HG03064 (cell line): ENCODE data around the gene ELAVL3.
A peak's percentile ranks its signal among the peaks of the same experiment; 100 is the strongest.
"Not testable (repeated sequence)": the region's sequence is repeated elsewhere in the genome, so short reads cannot be mapped to it uniquely, and the experiment has no call there.

Source experiments
- ATAC-seq: cut with Tn5 transposase; IDR thresholded peaks from one replicate; pipeline ENCODE4 v1.9.1; 2021; ENCODE audit warnings: low read depth; ENCODE audit not compliant: unreplicated experiment

Gene ELAVL3

DNA sequence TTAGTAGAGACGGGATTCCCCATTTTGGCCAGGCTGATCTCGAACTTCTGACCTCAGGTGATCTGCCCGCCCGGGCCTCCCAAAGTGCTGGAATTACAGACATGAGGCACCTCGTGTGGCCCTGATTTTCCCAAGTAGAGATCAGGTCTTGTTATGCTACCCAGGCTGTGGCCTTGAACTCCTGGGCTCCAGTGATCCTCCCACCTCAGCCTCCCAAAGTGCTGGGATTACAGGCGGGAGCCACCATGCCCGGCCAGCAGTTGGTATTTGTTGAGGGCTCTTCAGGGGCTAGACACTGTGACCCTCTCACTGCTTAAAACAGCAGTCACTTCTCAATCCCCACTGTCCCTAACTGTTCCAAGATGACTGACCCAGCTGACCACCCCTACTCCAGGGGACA, 8.5 kb upstream of the ELAVL3 start:
- no peak for ATAC-seq

DNA sequence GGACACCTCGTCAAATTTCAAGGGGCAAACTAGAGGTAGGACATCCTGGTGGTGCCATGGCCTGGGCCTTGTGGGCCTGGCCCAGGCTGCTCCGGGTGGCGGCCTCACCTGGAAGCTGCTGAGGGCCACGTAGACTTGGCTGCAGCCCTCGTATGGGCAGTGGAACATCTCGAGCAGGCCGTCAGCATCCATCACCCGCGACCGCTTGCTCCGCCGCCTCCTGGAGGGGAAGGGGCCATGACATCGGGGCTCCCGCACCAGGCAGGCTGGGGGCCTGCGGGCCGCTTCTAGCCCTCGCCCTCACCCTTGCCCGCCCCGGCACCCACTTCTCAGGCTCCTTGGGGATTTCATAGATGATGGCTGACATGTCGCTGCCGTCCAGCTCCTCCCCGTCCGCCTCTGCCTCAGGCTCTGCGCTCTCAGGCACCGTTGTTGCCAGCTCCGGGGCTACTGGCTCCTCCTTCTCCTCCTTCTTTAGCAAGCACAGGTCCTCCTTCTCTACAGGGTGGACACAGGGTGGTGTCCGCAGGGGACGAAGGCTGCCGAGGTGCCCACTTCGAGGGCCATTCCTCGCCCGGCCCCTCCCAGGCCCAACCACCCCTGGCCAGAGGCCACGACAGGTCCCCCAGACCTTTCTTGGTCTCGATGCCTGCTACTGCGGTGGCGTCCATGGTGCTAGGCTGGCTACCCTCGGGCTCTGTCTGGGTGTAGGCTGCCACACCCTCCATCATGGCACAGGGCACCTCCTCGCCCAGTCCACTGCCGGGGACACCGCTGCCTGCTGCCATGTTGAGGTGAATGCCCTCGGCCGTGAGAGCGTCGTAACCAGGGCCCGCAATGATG, 6.0 kb upstream of the ELAVL3 start:
- no peak for ATAC-seq

DNA sequence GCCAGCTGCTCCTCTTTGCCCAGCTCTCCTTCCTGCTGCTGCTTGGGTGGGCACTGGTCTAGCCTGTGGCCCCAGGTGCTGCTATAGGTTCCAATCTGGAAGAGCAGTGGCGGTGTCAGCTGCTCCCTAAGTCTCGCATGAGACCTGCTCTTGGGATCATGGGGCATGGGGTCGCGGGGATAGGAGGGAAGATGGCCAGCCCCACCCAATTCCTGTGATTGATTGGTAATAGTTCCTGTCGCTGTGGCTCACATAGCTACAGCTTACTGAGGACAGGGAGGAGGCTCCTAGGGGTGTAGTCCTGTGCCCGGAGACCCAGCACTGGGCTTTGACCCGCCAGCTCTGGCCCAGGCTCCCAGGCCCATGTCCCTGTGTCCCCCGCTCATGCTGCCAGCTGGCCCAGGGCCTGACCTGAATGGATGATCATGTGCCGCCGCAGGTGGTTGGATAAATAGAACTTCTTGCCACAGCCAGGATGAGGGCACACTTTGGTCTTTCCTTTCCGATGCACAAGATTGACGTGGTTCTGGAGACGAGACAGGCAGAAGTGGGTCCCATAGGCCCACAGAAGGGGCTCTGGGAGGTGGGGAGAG, 4.5 kb upstream of the ELAVL3 start:
- no peak for ATAC-seq

GRCh38 chr19:11483366-11484111, 2.7 kb upstream of the ELAVL3 start:
- no peak for ATAC-seq

- peak; percentile 35 for ATAC-seq
These were observed 1.7 kb upstream of the ELAVL3 start for GRCh38 chr19:11482384-11483050.

- ATAC-seq = peak; percentile 52
These were observed 913 bp upstream of the ELAVL3 start for GRCh38 chr19:11481534-11482383.

GRCh38 chr19:11479898-11480714, 740 bp downstream of the ELAVL3 start:
- ATAC-seq = no peak

DNA sequence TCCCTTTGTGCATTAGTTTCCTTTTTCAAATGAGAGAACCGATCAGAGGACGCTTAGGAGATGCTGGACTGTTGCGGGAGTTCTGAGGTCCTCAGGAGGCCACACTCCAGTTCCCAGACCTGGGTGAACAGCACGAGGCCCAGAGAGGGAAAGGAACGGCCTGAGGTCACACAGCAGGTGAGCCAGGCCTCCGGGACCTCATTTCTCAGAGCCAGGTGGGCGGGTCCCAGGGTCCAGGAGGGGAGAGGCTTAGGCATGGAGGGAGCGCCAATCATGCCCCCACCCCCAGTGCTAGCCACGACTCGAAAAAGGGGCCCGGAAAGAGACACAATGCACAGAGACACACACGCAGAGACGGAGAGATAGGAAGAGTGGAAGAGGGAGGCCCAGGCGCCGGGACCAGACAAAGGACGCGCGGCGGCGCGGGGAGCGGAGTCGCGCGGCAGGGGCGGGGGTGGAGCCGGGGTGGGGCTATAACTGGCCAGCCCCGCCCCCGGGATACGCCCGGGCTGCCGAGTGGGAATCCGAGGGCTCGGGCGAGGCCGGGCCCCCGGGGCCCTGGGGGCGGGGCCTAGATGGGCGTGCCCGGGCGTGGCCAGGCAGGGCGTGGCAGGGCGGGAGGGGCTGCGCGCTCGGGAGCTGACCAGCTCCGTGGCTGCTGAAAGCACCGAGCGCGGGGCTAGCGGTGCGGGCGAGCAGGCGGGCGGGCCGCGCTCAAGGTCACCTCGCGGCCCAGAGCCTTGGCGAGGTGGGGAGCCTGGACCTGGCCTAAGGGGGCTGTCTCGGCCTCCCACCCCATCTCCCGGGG, 1.6 kb downstream of the ELAVL3 start:
- no peak for ATAC-seq

DNA sequence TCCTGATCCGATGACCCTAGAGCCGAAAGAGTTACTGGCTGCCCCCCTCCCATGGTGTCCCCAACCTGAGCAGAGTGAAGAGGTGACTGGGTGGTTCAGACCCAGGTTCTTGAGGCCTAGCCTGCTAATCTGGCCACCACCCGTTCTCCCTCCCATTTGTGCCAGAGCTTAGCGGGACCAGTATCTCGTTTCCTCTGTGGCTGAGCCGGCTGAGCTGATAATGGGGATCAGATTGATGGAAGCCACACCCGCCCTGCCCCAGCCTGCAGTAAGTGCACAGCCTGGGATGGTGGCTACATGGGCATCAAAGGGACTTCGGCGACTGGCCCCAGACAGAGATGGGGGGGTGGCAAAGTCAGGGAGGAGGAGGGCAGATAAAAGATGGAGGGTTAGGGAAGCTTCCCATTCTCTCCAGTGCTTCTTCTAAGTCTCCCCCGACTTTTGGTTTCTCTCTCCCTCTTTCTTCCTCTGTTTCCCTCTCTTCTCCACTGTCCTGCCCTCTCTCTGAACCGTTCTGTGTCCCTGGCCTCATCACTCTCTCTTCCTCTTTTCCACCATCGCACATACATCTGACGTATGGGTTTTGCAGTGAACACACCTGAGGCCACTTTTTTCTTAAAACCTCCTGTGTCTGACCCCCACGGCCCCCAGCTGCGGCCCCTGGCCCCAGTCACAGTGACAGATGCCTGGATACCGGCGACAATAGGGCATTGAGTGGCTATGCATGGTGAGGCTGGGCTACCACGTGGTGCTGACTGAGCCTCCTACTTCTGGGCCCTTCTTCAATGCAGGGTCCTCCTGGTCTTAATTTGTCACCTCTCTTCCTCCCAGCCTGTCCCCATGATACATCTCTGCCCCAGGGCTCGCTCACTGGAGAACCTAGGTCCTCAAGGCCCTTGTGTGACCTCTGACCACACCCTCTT, 2.4 kb downstream of the ELAVL3 start:
- no peak for ATAC-seq

- ATAC-seq = no peak
These were observed 5.0 kb downstream of the ELAVL3 start for GRCh38 chr19:11475861-11476260.

DNA sequence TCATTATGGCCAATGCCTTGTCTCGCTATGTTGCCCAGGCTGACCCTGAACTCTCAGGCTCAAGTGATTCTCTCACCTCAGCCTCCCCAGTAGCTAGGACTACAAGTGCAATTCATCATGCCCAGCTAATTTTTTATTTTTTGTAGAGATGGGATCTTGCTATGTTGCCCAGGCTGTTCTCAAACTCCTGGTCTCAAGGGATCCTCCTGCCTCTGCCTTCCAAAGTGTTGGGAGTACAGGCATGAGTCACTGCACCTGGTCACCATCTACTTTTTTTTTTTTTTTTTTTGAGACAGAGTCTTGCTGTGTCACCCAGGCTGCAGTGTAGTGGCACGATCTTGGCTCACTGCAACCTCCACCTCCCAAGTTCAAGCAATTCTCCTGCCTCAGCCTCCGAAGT, 5.5 kb downstream of the ELAVL3 start:
- ATAC-seq = not testable (repeated sequence)

GRCh38 chr19:11473725-11474124, 7.1 kb downstream of the ELAVL3 start:
- ATAC-seq = no peak

- ATAC-seq = not testable (repeated sequence)
These were observed 12.5 kb downstream of the ELAVL3 start for GRCh38 chr19:11468266-11468845.

- no peak for ATAC-seq
These were observed 15.2 kb downstream of the ELAVL3 start for GRCh38 chr19:11465600-11465999.

DNA sequence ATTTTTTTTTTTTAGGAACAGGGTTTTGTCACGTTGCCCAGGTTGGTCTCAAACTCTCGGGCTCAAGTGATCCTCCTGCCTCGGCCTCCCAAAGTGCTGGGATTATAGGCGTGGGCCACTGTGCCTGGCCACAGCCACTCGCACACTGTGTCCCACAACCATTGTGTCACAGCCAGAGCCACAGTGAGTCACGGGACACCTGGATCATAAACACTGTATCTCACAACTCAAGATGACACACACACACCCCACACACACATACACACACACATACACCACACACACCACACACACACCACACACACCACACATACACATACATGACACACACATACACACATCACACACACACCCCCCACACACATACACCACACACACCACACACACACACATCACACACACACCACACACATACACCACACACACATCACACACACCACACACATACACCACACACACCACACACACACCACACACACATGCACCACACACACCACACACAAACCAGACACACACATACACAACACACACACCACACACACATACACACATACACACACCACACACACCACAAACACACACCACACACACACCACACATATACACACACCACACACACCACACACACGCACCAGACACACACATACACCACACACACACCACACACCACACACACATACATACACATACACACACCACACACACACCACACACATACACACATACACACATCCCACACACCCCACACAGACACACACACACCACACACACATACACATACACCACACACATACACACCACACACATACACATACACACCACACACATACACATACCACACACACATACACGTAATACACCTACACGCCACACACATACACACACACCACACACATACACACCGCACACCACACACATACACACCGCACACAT, 16.2 kb downstream of the ELAVL3 start:
- no peak for ATAC-seq

- ATAC-seq = no peak
These were observed 17.5 kb downstream of the ELAVL3 start for GRCh38 chr19:11463391-11463790.
